HCEC 1CT (cell line): ENCODE data around the gene TTLL9.
"Not testable (repeated sequence)": the region's sequence is repeated elsewhere in the genome, so short reads cannot be mapped to it uniquely, and the experiment has no call there.

ENCODE experiments used
- DNase-seq: peaks from one replicate; pipeline ENCODE4 v3.0.0-alpha.2; 2017

The TTLL9 gene

GRCh38 chr20:31869942-31870725, at the start of gene TTLL9, which contains the start of gene DUSP15:
TSS of gene TTLL9 (plus strand) at chr20:31870634. CDS start at chr20:31871127, 493 bp downstream.
TSS of gene DUSP15 (minus strand) at chr20:31870527. CDS start at chr20:31870337, 190 bp downstream.
- DNase-seq: no peak

- no peak for DNase-seq
These were observed 49.0 kb upstream of the TTLL9 start for GRCh38 chr20:31821427-31821826.

GRCh38 chr20:31822421-31823330, 47.8 kb upstream of the TTLL9 start:
- peak; percentile 42 for DNase-seq

GRCh38 chr20:31823360-31824124, 46.9 kb upstream of the TTLL9 start:
- DNase-seq: no peak

DNA sequence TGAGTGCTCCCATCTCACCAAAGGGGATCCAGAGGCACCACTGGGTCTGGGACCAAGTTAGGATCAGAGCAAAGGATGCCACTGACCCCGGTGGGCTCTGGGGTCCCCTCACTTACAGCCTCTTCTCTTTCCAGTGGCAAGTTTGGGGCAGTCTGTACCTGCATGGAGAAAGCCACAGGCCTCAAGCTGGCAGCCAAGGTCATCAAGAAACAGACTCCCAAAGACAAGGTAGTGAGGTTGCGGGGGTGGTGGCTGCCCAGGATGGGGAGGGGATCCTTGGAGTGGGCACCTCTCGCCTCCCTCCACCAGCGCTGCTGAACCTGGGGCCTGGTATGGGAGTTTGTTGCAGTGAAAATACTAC, 46.3 kb upstream of the TTLL9 start:
- no peak for DNase-seq

DNA sequence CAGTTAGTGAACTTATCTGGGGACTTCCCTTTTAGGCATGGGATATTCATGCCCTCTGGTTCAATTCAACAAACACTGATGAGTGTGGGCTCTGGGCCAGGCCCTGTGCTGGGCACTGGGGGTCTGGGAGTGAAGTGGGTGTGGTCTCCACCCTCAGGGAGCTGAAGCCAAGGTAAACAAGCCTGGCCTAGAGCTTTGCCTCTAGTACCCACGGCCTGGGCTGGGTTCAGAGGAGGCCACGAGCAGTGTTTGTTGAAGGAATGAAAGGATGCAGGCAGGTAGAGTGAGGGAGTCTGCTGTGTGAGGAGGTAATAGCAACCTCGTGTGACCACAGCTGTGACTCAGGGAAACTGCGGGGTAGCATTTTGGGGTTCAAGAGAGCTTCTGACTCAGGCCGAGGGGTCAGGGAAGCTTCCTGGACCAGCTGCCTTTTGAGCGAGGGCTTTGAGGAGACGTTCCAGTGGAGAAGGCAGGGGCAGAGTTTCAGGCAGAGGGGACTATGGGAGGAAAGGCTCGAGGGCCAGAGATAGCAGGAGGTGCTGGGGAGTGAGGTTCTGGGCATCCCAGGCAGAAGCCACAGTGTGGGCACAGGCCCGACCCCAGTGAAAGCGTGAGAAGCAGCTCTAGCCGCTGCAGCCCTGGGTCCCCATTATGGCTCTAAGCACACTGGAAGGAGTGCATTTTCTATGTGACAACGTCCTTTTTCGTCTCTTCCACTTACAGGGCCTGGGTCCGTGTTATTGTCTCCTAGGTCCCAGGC, 45.7 kb upstream of the TTLL9 start:
- DNase-seq: no peak

GRCh38 chr20:31826074-31826473, 44.4 kb upstream of the TTLL9 start:
- DNase-seq: no peak

GRCh38 chr20:31827059-31827458, 43.4 kb upstream of the TTLL9 start:
- DNase-seq: no peak

DNA sequence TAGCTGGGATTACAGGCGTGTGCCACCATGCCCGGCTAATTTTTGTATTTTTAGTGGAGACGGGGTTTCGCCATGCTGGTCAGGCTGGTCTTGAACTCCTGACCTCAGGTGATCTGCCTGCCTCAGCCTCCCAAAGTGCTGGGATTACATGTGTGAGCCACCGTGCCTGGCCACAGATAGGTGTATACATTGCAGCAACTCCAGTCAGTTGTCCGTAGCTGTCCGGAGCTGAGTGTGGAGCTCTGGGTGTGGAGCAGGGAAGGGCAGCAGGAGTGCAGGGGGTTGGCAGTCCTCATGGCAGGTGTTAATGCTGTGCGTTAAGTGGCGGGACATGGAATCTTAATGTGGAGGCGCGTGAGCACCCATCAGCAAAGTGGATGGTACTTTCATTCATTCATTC, 42.4 kb upstream of the TTLL9 start:
- DNase-seq: not testable (repeated sequence)

DNA sequence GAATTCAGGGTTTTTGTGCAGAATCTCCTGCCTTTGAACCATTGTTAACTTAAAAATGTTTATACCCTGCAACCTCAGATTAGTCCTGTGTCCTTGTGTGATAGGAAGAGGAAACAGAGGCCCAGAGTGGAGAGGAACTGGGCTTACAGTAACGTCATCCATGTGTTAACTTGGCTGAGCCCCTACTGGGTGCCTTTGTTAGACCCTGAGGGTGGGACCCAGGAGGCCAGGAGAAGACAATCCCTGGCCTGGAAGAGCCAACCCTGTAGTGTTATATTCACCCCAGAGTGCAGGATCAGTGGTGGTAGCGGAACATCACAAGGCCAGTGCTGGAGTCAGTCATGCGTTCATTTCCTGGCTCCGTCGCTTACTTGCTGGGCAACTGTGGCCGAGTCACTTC, 40.7 kb upstream of the TTLL9 start:
- no peak for DNase-seq

GRCh38 chr20:31830406-31830981, 39.9 kb upstream of the TTLL9 start:
- DNase-seq: no peak

DNA sequence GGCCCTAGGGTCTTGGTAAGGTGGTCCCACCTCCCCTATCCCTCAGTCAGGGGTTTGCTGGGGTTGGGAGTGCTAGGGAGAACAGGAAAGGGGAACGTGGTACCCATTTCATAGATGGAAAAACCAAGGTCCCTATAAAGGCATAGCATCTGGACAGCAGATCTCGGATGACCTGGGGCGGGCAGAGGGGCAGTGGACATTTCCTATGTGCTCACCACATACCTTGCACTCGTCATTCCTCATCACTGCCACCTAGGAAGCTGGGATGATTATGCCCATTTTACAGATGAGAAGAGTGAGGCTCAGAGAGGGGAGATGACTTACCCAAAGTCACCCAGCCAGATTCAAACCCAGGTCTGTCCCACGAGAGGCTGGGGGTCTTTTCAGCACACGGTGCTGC, 39.2 kb upstream of the TTLL9 start:
- DNase-seq: no peak

DNA sequence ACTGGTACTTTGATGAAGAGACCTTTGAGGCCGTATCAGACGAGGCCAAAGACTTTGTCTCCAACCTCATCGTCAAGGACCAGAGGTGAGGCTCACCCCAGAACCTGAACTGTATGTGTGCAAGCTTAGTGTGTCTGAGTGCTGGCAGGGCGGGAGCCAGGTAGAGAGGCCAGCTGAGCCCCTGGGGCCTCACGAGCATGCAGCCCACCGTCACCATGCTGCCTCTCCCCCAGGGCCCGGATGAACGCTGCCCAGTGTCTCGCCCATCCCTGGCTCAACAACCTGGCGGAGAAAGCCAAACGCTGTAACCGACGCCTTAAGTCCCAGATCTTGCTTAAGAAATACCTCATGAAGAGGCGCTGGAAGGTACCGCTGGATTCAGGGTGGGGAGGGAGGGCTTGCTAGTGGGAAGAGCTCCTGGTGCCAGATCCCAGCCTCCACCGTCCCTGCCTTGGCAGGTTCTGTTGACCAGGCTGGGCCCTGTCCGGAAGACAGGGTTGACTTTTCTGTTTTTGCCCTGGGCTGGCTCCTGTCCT, 38.6 kb upstream of the TTLL9 start:
- DNase-seq: no peak

GRCh38 chr20:31833130-31833930, 37.1 kb upstream of the TTLL9 start:
- no peak for DNase-seq

DNA sequence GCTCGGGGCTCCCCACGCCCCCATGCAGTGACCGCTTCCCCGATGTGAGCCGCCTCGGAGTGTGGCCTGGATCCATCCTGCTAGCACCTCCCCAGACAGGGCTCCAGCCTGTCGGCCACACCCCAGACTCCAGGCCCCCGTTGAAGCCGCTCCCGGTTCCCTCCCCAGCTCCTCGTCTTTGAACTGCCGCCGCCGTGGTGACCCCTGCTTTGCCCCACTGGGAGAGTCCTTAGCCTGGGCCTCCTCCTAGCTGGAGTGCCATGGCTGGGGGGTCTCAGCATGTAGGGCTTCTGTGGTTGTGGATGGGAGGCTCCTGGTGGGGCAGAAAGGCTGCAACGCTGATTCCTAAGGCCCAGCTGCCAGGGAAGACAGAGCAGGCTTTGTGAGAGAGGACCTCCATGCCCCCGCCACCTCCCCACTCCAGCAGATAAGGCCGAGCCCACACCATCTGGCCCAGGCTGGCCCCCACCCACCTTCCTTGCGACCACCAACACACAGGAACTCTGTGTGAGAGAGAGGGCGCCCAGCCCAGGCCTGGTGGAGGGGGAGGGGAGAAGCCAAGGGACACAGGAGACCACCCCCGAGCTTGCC, 36.4 kb upstream of the TTLL9 start:
- DNase-seq: no peak

- no peak for DNase-seq
These were observed 34.9 kb upstream of the TTLL9 start for GRCh38 chr20:31835554-31835953.

GRCh38 chr20:31835977-31836852, 34.2 kb upstream of the TTLL9 start:
- DNase-seq: peak; percentile 91

DNA sequence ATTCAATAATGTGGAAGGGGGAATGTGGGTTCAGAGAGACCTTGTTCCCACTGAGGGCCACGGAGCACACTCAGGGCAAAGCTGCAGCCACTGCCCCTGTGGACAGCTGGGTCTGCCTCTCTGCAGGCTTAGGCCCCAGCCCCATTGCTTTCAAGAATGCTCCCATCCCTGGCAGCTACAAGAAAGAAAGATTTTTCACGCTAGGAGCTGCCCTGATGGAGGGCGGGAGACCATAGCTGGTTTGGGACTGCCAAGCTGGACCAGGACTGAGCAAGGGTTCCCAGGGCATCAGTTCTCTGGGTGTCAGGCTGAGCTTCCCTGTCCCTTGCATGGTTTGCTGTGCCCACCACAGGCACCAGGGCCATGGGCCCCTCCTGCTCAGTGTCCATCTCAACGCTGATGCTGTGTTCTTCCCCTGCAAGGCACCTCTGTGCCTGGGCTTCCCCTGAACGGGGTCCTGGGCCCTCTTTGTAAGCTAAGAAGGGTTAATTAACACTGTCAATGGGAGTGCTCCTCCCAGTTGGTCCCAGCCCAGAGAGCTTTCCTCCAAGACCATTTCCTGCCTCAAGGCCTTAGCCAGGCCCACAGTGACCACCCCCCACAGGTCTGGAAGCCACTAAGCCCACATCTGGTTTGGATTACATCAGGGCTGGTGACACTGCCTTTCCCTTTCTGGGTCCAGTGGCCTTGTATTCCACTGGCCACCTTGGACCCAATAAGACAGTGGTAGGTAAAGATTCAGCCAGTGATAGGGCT, 33.4 kb upstream of the TTLL9 start:
- DNase-seq: peak; percentile 32
